Right ventricle myocardium superior (tissue), 1 donor: ENCODE data around the gene KCNJ2. TPM values are rescaled to one million over a fixed set of nuclear protein-coding genes. Genes with fewer than 3 reads are reported as not detected.

ENCODE experiments used
- ATAC-seq: fragments of 200-7000 bp; cut with Tn5 transposase; one replicate; pipeline ENCODE4 v1.9.1; 2020; ENCODE audit warnings: mild to moderate bottlenecking; ENCODE audit not compliant: poor library complexity
- DNase-seq: peaks from one replicate; pipeline ENCODE4 v3.0.0-alpha.2; 2020
- intact Hi-C: fragments of 100-400 bp; cut with DNase I; formaldehyde crosslinking; loops from one replicate; pipeline ENCODE4 v1.11.2; 2022
- total RNA-seq: library from RNA; stranded (reverse); fragmentation: NEBNext Ultra II Directional; extraction: Animal tissue kit (Norgen Biotek cat#: 25700); gene quantifications from one replicate; pipeline ENCODE4 v1.2.1, GENCODE V29; 2021
- donor health status: DM: no; HTN: yes; CAD: no; lungs with severe emphysema.

Gene KCNJ2
- total RNA-seq, 1 donor from 2014 or later: 47.1 TPM

DNA sequence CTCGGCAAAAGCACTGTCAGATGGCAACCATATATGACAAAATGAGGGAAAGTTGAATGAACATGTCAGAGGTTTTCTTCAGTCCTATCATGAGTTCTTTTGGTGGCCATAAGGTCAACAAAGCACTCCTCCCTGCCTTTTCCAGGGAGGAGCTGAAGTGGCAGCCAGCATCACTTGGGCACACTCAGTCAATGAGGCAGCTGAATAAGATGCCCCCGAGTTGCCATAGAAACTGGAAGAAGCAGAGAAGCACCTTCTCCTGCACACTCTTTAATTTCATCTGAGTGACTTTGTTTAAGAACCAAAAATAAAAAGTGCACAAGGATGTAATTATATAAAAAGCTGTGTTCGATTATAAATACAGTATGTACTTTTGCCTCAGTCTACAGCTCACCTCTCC, 16.0 kb downstream of the KCNJ2 start:
- DNase-seq: no peak
- intact Hi-C loops: no loop called here
- no peak for ATAC-seq

GRCh38 chr17:70187383-70187782, 18.1 kb downstream of the KCNJ2 start:
- DNase-seq (no peak), ATAC-seq (no peak)
- intact Hi-C loops: no loop called here

- ATAC-seq (no peak), DNase-seq (no peak)
- intact Hi-C loops: no loop called here
Measured at GRCh38 chr17:70190959-70191805, 21.9 kb downstream of the KCNJ2 start.

- ATAC-seq (no peak), DNase-seq (no peak)
- intact Hi-C loops: no loop called here
Measured at GRCh38 chr17:70195091-70195490, 25.8 kb downstream of the KCNJ2 start.

DNA sequence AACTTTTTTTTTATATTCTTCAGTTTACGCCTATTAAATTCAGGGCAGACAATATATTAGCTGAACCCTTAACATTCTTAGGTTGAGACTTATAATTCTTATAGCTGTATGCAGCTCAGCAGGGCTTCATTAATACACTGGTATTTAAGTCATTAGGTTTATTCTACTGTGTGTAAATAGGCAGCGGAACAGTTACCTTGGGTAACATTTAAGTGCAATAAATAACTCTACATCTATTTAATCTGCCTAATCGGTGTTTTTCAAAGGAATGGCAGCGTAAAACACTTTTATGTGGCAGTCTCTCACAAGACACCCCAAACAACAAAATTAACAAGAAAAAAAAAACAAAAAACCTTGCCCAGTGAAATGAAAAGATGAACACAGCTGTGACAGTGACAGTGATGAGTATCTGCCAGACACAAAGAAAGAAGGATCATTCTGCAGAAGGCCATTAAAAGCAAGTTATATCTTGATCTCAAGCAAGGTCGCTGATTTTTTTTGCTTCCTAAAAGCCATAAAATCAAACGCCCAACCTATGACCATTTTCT, 32.6 kb downstream of the KCNJ2 start:
- intact Hi-C loops: no loop called here
- DNase-seq: no peak
- no peak for ATAC-seq

DNA sequence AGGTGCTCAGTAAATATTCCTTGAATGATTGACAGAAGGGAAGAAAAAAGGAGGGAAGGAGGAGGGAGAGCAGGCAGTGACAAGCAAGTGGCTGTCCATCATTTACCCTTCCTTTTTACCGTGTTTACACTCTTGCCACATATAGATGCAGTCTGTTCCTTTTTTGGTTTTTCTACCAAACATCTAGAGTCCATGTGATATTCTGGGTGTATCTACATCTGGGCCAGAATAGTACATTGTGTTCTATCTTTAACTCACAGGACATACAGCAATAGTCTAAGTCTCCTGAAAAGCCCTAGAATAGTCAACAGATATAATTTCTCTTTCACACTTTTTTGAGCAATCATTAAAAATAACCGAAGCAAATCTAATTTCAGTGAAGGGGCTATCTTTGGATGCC, 33.5 kb downstream of the KCNJ2 start:
- ATAC-seq (peak; percentile 24), DNase-seq (no peak)
- intact Hi-C loops: no loop called here

DNA sequence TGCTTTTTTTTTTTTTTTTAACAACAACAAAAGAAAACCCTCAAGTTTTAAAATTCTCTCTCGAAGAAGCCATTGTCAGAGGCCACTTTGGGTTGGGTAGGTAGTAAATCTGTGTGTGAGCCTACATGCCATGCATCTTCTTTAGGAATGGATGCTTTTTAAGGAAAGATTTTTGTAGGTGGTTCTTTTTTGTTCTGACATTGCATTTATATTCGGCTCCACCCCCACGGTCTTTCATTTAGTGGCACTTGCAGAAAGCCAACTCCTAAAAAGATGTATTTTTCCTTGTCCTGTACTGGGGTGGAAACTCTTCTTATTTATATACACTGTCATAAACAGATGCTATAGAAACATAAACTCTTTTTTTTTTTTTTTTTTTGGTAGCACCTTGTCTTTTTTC, 35.1 kb downstream of the KCNJ2 start:
- intact Hi-C loops: no loop called here
- DNase-seq: no peak
- ATAC-seq: no peak

- DNase-seq (no peak), ATAC-seq (peak; percentile 55)
- intact Hi-C loops: no loop called here
Measured at GRCh38 chr17:70205401-70205800, 36.1 kb downstream of the KCNJ2 start.

DNA sequence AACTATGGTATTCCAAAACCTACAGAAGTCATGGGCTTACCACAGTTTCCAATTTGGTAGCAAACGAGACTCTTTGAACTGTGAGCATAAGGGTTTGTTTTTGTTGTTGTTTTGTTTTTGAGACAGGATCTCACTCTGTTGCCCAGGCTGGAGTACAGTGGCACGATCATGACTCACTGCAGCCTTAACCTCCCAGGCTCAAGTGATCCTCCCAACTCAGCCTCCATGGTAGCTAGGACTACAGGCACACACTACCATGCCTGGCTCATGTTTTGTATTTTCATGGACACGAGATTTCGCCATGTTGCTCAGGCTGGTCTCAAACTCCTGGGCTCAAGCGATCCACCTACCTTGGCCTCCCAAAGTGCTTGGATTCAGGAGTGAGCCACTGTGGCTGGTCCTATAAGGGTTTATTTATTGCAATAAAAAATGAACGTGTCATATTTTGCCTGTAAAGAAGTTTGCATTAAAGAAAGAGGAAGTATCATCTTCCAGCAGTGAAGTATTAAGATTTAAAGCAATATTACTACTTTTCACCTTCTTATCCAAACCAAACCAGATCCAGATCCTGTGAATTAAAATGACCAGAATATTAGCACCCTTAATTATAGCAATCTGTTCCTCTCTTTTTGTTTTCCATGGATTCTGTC, 37.2 kb downstream of the KCNJ2 start:
- ATAC-seq (no peak), DNase-seq (no peak)
- intact Hi-C loops: no loop called here

DNA sequence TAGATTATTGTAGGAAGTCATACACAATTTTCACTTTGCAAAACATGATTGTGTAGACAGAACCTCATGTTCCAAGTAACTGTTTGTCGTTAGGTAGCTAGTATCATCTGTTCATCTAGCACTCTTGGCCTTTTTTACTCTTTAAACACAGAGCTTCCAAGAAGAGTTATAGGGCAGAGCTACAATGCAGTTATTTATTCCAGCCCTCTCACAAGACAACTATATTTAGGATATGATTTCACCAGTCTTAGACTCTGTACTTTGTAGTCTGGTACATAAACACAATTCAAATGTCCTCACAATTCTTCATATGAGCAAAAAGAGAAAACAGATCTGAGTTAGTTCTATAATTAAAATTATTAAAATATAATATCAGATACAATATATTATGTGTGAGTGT, 37.9 kb downstream of the KCNJ2 start:
- intact Hi-C loops: no loop called here
- ATAC-seq (peak; percentile 39), DNase-seq (no peak)

- ATAC-seq (no peak), DNase-seq (no peak)
- intact Hi-C loops: no loop called here
Measured at GRCh38 chr17:70208080-70208794, 38.9 kb downstream of the KCNJ2 start.

GRCh38 chr17:70208825-70209555, 39.7 kb downstream of the KCNJ2 start:
- DNase-seq (no peak), ATAC-seq (peak; percentile 51)
- intact Hi-C loops: no loop called here

GRCh38 chr17:70215656-70216055, 46.3 kb downstream of the KCNJ2 start:
- no peak for ATAC-seq
- intact Hi-C loops: no loop called here
- no peak for DNase-seq

DNA sequence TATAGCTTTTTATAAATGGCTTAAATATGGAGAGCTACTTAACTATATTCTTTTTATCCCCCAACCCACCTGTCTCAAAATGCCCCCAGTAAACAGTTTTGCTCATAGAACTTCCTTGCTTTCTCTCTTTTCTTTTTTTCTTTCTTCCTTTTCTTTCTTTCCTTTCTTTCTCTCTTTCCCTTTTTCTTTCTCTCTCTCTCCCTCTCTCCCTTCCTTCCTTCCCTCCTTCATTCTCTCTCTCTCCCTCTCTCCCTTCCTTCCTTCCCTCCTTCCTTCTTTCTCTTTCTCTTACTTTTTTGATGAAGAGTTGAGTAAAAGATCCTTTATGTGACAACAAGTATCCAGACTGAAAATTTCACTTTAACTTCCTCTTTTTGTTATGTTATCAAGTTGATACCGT, 48.2 kb downstream of the KCNJ2 start:
- ATAC-seq (no peak), DNase-seq (no peak)
- intact Hi-C loops: no loop called here

DNA sequence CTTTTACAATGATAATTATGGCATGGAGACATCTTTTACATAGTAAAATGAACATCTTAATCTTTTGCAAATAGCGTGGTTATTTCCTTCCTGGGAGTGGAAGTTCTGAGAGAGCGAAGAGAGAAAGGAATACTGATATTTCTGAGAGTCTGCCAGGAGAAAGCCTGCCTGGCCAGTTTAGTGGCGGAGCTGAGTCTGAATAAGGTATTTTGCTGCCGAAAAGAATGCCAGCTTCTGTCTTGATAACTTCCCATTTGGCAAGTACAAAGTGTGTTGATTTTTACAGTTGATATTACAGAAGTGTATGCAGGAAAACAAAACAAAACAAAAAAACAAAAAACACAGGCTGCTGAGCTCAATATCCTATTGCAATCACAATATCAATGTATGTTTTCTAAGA, 55.9 kb downstream of the KCNJ2 start:
- intact Hi-C loops: no loop called here
- no peak for DNase-seq
- no peak for ATAC-seq
